GF-D8 (cell line): ENCODE measurements around the gene PATZ1.
"Not testable (repeated sequence)": the region's sequence is repeated elsewhere in the genome, so short reads cannot be mapped to it uniquely, and the experiment has no call there.

Experiments used
- DNase-seq: peaks from one replicate; lab custom pipeline; 2025; lab: John Stamatoyannopoulos, UW

Gene PATZ1

DNA sequence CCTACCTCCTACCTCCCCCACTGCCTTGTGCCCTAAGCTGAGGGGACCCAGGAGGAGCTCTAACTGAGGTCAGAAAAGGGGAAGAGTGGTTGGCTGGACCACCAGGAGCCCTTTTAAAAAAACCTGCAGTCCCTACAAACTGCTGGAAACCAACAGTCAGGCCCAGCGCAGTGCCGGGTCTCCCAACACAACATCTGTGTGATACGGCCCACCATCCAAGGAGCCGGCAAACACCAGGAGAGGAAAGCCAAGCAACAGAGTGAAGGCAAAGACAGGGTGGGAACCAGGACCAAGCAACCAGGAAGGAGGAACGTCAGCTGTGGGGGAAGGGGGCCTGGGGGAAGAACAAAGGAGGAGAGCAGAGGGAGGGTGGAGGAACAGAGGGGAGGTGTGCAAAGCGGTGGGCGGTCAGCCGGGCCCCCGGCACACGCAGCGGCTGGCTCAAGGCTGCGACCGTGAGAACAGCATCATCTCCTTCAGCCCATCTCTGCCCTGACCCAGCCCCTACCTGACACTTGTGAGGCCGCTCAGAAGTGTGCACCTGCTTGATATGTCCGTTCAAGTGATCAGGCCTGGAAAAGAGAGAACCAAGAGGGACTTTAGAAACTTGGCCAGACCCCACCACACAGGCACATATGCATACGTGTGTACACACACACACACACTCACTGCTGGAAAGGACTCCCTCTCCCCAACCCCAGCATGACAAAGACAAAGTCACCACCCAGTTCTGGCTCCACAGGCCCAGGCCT is 3.6 kb downstream of the PATZ1 start:
- DNase-seq = no peak

DNA sequence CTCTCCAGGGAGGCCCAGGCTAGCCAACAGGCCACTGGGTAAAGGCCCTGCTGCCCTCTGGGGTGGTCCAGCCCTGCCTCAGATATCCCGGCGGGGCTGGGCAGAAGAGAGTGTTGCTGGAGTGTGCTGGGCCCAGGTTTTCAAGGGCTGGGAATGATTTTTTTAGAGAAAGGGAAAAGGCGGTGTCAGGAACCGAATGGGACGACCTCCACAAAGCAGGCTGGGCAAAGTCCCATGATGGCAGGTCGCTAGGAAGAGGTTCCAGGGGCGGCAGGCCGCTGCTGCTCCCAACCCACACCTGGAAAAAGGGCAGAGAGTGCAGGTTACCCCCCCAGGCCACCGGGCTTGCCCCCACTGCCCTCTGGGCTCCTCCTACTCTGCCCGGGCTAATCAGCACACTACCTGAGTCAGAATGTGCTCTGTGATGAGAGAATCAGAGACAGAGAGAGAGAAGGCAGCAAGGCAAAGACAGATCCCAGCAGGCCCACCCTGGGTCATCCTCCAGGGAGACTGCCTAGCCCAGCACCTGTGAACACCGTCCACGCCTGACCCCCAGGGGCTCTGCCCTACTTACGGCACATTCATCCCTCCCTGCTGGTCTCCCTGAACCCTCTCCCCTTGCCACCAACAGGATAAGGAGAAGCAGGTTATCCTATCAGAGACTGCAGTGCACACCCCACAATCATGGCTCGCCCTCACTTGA is 4.6 kb downstream of the PATZ1 start:
- no peak for DNase-seq

DNA sequence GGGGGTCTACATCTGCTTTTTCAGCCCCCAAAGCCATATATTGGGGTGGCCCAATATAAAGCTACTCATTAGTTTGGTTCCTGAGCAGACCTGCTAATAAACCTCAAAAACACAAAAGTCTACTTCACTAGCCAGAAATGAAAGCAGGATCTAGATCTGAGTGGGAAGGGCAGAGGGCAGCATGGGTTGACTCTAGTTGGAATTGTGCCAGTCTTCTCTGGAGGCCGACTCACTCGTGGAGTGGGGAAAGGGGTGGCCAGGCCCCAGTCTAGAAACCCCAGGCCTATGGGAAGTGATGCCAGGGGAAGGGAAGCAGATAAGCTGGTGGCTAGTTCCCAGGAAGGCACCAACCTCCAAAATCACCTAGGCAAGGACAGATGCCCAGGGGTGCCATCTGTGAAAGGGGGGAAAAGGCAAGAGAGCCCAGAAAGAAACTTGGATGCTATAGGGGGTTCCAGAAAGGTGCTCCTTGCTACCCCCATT is 5.3 kb downstream of the PATZ1 start:
- no peak for DNase-seq

DNA sequence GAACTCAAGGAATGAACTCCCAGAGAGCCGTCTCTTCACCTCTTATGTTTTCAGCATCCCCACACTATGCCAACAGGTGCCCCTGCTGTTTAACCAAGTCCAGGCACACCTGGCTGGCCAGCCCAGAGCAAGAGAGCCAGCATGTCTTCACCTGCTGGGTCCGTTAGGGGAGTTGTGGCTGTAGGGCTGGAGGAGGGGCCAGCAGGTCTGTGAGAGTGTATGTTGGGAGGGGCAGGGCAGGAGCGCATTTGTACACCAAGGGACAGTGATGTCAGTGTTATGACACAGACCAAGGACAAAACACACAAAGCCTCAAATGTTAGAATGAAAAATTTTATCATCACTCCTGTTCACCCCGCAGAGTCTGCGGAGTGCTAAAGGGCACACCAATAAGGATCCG is 5.8 kb downstream of the PATZ1 start:
- no peak for DNase-seq

DNA sequence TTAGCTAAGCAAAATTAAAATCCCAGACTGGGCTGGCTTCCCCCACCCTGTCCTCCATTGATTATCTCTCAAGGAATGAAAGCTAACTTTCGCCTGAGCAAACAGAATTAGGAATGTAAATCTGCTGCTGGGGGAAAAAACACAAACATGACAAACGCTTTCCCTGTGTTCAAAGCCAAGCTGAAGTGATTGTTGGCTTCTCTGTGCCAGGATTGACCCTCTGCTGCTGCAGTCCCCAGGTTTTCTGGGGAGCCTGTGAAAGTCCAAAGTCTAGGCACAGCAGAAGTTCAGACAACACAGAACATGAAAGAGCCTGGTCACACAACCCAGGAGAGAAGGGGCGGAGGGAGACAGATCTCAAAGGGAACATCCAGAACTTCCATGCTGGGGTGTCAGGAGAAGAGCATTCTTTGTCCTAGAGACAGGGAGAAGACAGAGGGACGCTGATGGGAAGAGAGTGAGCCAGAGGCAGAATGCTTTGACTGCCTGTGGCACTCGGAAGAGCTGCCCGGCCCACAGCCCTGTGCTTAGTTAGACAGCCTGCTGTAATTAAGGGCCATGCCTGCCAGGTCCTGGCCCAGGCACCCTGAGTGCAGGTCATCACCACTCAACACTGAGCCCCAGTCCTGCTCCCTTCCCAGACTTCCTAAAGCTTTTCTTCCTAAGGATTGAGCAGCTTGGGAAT is 6.9 kb downstream of the PATZ1 start:
- no peak for DNase-seq

DNA sequence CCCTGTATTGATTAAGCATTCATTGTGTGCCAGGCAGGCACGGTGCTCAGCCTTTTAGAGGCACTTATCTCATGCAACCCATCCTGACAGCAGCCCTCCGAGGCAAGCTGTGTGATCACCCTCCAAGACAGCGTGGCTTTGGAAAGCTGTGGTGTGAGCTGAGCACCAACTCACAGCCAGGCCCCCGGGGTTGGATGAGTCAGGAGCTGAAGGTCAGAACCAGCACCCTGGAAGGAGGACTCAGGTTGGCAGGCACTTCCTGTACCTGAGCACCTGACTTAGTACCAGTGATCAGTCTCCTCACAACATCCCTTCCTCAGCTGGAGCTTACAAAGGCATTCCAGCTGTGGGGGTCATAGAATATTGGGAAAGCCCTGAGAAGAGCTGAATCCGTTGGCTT is 9.0 kb downstream of the PATZ1 start:
- DNase-seq = no peak

DNA sequence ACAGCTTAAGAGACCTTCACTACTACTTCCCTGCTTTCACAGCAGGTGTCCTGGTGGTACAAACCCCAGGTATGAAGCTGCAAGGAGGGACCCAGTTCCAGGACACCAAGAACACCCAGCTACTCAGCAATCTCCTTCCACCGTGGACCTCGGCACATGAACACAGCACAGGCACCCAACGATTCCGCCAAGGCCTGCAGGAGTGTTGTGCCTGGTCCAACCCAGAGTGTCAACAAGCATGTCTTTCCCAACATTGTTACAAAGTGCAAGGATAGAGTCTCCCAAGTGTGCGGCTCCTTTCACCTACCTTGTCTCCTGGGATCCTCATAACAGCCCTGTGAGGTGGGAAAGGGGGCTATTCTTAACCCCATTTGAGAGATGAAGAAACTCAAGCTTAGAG is 11.8 kb downstream of the PATZ1 start:
- DNase-seq = no peak

DNA sequence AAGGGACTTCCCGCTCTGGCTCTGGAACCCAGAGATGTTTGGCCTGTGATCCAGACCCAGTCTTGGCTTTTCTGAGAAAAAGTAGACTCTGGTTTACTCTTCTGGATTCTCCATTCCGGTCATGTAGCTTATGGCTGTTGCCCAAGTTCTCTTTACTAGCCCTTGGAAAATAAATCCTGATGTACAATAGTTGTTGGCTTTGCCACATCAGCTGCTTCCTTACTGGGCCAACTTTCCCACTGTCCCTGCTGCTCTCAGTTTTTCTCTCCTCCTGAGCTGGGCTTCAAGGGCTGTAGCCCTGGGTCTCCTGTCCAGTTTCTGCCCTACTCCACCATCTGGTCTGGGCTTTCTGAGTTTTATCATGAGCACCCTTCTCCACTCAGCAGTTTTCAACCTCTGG is 12.5 kb downstream of the PATZ1 start:
- no peak for DNase-seq

DNA sequence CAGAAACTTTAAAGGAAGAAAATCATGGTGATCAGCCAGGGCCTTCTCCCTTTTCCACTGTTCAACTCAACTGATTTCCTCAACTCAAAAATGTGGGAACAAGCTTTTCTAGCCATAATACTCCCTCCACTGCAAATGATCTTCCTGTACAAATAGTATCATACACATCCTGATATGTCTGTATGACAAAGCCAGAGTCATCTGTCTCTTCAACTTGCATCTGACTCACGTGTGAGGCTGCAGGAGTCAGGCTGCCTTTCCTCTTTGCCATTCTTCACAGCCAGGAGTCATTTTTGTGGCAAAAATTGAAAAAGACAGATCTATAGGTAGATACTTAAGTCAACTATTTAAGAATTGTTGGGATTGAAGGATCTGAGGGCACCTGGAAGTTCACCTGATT is 13.3 kb downstream of the PATZ1 start:
- DNase-seq = no peak

DNA sequence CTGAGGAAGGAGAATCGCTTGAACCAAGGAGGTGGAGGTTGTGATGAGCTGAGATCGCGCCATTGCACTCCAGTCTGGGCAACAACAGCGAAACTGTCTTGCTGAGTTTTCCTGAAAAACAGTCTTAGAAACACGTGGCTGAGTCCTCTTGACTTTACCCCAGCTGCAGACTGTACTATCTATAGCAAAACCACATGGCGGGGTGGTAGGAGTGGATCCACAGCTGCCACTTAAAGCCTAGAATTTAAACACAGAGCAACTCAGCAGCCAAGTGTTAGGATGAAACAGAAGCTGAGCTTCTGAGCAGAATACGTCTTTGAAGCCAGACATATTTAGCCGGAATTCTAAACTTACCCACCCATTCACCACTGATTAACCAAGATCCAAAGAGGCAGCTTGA is 14.1 kb downstream of the PATZ1 start:
- no peak for DNase-seq

DNA sequence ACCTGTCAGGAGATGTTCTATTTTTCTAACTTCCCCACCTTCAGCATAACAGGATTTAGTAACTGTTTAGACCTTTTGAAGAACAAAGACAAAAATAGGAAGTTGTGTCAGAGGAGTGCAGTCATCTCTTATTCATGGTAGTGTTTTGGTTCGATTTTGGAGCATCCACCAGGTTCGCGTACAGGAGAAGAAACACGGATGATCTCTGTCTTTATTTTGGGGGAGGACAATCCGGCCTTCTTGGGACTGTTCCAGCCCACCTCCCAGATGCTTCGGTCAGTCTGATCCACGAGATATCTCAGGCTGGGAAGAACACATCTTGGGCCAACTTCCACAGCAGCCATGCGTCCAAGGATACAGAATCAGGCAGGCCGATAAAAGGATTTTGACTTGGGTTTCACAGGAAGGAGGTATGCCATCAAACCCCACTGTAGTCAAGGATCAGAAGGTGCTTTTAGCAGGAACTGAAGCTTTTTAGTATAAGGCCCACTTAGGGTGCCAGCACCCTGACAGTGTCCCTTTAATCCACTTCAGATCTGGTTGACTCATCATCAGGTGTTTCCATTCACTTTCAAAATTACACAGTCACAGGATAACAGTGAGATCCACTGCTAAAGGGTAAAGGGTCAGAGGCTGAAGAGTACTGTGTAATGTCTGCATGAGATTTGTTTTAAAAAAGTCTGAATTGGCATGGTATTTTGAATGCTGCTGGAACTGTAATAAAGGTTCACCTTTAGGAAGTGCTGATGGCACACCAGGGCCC is 16.5 kb downstream of the PATZ1 start:
- DNase-seq = no peak

DNA sequence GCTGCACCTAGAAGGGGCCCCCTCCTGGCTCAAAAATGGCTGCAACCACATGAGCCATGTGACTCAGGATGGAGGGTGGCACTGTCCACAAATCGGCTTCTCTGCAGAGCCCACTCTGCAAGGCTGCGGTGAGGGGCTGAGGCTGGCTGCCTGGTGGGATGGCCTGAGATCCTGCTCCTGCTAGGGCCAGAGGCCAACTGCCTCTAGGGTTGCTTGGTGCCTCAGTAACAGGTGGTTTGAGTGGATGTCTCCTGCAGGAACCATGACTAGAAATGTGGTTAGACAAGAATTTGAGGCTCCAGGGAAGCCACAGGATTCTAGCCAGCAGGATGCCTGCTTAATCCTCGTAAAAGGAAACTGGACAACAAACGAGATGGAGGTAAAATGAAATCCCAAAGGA is 17.1 kb downstream of the PATZ1 start:
- DNase-seq = no peak

DNA sequence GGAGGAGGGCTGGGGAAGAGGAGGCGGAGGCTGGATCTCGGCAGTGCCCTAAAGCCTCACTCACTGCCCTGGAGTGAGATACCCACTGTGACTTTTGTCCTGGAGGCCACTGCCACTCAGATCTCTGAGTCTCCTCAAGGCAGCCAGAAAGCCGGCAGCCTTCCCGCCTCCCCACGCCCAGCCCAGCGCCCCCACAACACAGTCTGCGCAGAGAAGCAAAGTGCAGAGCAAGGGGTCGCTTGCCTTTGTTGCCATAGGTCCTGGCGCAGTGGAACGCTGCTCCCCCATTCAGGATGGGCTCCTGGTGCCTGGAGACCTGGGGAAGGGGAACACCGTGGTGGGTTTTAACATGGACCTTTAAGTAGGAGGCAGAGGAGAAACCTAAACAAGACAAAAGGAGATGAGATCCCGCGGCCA is 17.6 kb downstream of the PATZ1 start:
- no peak for DNase-seq

DNA sequence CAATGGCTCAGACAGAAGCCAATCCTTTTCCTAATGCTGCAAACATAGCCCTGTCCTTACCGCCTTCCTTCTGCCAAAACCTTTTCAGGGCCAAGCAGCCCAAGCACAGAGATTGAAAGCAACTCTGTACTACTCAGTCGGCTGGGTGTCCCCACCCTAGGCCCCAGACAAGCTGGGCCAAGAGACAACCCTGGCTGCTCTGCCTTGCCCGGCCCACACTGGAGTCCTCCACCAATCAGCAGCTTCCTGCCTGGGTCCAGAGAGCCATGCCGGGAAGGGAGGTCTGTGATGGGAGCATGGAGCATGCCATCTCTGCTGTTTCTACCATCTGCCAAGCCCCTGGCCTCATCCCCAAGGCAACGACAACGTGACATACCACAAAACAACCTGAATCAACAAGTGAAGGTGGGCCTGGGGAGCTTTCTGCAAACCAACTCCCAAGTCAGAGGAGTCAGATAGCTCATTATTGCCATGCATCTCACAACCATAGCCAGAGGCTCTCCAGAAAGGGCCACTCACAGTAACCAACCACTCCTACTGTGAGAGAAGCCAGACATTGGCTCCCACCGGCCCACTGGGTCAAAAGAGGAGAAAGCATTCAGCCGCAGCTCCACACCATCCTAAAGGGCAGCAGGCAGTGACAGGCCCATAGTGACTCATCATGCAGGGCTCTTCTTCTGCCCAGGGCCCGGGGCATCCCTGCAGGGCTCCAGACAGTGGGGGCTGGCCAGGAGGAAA is 18.2 kb downstream of the PATZ1 start:
- no peak for DNase-seq

DNA sequence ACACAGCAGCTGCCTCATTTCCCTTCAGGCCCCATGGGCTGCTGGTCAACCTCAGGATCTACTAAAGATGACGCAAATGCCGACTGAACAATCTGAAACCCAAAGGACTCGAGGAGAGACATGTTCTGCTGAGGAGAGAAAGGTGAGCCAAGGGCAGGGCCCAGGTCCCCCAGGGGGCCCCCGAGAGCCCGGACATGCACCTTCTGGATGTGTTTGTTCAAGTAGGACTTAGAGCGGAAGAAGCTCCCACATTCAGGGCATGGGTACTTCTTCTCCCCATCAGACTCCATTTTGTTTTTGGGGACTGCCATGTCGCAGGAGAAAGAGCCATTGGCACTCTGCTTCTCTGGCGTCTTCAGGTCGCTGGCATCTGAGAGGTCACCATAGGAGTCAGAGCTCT is 19.3 kb downstream of the PATZ1 start:
- no peak for DNase-seq

DNA sequence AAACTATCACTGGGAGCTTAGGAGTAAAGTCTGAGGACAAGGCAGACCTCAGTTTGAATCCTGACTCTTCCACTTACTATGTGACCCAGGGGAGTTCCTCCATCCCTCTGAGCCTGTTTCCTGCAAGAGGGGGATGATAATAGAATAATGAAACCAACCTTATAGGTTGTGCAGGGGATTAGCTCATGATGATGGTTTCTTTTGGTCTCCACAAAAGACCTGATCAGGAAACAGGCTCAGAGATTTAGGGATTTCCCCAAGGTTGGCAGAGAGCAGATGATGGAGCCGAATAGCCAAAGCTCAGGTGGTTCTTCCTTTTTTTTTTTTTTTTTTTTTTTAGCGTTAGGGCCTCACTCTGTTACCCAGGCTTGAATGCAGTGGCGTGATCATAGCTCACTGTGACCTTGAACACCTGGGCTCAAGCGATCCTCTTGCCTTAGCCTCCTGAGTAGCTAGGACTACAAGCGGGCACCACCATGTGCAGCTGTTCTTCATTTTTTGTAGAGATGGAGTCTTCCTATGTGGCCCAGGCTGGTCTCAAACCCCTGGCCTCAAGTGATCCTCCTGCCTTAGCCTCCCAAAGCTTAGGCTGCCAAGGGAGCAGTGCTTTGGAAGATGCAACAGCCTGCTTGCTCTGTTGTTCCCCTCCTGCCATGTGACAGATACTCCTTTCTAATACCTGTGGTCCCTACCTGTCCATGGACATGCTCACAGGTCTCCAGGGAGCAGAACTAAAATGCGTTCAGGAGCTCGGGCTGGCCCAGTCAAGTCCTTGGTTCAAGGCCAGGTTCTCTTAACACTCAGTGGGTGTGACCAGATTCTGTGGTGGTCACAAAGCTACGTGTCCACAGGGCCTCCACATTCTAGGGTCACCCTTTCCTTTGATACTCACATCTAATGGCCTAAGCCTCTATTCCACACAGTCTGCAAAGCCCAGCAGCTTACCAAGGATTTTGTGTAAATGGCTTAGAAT is 22.3 kb downstream of the PATZ1 start:
- no peak for DNase-seq

DNA sequence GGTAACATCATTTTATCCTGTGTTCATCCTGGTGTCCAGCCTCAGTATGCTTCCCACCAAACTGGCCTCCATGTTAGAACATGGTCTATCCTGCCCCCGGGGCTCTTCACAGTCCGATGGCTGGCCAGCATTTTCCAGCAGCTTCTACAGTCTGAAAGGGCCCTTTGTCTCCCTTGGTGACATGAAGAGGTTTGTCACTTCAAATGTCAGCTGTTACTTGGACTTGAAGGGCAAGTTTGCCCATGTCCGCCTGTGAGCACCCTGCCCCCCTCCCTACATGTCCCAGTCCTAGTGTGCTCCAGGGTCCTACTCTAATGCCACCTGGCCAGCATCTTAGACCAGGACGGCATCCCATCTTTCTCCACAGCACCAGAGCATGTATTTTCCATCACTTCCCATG is 24.7 kb downstream of the PATZ1 start:
- DNase-seq = no peak

DNA sequence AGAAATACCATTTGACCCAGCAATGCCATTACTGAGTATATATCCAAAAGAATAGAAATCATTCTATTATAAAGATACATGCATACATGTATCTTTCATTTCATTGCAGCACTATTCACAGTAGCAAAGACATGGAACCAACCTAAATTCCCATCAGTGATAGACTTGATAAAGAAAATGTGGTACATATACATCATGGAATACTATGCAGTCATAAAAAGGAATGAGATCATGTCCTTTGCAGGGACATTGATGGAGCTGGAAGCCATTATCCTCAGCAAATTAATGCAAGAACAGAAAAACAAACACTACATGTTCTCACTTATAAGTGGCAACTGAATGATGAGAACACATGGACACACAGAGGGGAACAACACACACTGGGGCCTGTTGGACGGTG is 31.9 kb downstream of the PATZ1 start:
- not testable (repeated sequence) for DNase-seq

DNA sequence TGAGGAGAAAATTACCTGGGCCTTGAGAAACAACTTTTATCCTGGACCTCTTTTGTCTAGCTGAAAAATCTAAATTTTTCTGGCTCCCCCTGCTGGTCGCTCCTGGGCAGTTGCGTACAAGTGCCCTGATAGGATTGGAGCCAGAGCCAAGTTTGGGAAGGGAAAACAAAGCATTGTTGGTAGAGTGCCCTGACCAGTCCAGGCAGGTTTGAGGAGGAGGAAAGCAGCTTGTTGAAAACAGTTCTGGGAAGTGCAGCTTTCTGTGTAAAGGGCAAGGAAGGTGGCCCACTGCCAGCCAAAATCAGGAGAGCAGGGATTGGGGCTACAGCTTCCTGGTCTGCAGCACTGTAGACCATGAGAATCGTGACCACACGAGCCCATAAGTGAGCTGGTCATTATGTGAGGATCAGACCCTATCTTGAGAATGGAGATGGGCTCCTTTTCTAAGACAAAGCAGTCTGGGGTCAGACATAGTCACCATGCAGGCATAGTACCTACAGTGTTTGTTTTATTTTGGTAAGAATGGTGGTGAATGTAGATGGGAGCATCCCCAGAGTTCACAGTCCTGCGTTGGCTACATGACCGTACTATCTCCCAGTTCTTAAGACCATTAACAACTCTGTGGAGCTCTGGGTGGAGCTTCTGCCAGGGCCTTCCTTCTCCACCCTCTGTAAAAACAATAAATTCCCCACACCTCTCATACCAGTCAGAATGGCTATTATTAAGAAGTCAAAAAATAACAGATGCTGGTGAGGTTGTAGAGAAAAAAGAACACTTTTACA is 32.6 kb downstream of the PATZ1 start:
- DNase-seq = no peak

DNA sequence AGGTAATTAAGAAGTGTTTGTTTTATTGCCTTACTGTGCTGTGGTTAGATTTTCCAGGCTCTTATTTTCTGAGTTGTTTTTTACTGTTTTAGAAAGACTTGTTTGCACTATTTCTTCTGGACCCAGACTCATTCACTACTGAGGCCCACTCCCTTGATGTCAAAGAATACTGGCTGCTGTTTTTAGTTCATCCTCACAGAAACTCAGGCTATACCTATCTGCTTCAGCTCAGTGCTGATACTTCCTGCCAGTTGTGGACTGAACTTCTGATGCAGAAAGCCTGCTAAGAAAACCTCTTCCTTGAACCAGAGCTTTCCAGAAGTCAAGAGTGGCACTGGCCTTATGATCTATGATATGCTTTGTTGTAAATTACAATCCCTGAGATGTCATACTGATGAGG is 38.0 kb downstream of the PATZ1 start:
- DNase-seq = no peak
